GDM1 (cell line): ENCODE results near the gene FGF22.
A peak's percentile ranks its signal among the peaks of the same experiment; 100 is the strongest.
"Not testable (repeated sequence)": the region's sequence is repeated elsewhere in the genome, so short reads cannot be mapped to it uniquely, and the experiment has no call there.

Experiments
- DNase-seq: peaks from one replicate; lab custom pipeline; 2025; lab: John Stamatoyannopoulos, UW

FGF22 gene

DNA sequence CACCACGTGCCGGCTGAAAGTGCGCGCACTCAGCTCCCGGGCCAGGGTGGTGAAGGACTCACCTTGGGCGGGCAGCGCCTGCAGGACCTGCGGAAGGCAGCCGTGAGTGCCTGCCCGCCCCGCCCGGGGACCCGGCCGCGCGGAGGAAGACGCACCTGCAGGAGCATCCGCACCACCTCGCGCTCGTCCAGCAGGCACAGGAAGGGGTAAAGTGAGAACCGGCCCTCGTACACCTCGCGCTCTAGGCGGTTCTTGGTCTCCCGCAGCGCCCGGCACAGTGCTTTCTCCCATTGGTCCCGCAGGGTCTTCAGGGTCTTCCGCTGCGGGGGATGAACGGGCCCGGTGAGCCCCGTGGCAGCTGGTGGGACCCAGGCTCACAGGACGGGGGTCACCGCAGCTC lies 17.0 kb upstream of the FGF22 start:
- DNase-seq, result no peak

DNA sequence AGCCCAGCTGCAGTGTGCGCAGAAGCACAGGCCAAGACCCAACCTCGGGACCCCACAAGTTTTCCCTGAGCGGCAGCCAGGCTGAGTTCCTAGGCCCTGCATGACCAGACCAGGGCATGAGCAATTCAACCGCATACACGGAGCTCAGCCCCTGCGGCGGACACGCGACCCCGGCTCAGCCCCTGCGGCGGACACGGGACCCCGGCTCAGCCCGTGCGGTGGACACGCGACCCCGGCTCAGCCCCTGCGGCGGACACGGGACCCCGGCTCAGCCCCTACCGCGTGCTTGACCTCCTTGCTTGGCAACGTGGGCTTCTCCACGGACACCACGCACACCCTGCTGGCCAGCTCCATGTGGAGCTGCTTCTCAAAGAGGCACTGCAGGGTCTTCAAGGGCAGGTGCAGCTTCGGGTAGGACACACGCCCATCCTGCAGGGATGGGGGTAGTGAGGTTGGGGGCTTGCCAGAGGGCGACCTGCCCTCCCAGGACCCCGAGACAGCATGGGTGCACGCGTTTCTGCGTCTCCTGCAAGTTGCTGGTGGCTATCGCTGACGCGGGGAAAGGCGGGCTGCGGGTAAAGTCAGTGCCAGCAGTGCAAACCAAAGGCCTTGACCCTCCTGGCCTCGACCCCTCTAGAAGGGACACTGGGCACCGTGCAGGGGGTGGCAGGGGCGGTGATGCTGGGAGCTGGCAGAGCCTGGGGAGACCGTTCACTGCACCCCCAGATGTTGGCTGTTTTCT lies 16.3 kb upstream of the FGF22 start:
- DNase-seq, result no peak

DNA sequence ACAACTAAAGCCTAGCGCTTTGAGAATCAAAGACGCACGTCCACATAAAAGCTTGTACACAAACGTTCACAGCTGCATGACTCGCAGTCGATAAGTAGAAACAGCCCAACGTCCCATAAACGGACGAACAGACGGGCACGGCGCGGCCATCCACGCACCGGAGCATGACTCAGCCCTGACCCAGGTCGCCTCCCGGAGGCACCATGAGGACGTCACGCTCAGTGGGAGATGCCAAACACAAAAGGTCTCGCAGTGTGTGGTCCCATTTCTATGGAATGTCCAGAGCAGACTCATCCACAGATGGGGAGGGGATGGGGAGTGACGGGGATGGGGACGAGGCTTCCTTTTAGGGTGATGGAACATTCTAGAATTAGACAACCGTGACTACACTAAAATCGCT lies 15.7 kb upstream of the FGF22 start:
- no peak for DNase-seq

DNA sequence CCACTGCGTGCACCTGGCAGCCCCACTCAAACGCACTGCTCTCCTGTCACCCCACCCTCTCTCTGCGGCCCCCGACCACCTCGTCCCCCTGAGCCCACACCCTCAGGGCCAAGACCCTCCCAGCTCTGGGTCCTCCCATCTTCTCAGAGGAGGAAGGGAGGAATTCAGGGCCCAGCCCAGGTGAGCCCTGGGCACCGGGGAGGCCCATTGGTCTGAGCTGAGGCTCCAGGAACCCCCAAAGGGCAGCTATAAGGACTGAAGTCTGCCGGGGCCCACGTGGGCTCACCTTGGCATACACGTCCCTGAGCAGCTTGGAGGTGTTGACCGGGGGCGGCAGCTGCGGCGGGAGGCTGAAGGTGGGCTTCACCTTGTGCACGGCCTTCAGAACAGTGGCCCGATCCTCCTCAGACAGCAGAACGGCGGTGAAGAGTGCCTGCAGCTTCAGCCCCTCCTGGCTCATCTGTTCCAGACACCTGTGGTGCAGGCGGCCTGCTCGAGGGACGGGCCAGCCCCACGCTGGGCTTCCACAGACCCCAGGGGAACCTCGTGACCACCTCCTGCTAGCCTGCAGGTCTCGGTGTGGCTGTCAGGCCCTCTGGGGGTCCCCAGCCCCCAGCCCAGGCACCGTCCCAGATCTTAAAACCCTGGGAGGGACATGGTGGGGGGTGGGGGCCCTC lies 15.1 kb upstream of the FGF22 start:
- no peak for DNase-seq

DNA sequence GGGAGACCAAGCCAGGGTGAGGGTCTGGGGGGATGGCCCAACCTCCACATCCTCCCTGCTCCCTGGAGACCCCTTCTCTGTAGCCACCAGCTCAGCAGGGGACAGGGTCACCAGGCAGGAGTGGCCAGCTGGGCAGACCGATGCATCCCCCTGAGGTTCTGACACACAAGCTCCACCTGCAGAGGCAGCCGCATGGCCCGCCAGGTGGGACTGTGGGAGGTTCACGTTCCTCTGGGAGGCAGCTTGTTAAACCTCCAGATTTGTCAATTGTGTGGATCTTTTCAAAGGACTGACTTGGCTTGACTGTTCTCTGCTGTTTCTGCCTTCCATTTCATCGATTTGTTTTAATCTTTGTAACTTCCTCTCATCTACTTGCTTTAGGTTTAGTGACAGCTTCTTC lies 14.4 kb upstream of the FGF22 start:
- DNase-seq, result no peak

DNA sequence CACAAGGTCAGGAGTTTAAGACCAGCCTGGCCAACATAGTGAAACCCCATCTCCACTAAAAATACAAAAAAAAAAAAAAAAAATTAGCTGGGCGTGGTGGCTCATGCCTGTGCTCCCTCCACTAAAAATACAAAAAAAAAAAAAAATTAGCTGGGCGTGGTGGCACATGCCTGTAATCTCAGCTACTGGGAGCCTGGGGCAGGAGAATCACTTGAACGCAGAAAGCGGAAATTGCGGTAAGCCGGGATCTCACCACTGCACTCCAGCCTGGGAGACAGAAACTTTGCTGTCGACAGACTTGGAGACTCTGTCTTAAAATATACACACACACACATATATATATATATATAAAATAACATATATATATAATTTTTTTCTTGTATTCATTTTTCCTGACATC lies 13.1 kb upstream of the FGF22 start:
- DNase-seq, result not testable (repeated sequence)

DNA sequence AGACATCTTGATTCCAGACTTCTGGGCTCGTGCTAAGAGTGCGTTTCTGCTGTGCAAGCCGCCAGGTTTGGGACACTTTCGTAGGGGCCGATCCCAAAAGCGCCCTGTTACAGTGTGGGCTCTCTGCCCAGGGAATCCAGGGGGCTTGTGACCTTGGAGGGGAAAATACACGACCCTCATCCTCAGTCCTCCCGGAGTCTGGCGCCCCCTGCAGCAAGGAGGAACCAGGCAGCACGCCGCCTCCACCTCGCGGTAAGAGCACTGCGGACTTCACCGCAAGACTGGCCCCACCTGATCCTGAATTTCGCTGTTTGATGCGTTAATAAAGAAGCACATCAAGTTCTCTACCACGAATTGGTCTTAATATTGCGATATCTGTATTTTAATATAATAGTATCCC lies 11.5 kb upstream of the FGF22 start:
- DNase-seq, result no peak

DNA sequence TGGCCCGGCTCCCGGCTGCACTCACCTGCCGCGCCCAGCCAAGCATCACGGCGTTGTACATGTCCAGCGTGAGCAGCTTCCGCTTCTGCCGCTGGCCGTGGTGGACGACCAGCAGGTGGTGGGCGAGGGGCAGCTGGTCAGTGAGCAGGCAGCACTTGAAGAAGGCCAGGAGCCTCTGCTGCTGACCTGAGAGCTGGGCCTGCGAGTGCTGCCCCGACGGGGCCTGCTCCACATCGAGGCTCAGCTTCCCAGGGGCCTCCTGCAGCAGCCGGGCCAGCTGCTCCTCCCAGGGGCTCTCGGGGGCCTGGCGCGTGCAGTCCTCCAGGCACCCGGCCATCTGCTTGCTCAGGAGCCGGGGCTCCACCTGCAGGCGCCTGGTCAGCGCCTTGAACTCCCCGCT lies 10.2 kb upstream of the FGF22 start:
- not testable (repeated sequence) for DNase-seq

DNA sequence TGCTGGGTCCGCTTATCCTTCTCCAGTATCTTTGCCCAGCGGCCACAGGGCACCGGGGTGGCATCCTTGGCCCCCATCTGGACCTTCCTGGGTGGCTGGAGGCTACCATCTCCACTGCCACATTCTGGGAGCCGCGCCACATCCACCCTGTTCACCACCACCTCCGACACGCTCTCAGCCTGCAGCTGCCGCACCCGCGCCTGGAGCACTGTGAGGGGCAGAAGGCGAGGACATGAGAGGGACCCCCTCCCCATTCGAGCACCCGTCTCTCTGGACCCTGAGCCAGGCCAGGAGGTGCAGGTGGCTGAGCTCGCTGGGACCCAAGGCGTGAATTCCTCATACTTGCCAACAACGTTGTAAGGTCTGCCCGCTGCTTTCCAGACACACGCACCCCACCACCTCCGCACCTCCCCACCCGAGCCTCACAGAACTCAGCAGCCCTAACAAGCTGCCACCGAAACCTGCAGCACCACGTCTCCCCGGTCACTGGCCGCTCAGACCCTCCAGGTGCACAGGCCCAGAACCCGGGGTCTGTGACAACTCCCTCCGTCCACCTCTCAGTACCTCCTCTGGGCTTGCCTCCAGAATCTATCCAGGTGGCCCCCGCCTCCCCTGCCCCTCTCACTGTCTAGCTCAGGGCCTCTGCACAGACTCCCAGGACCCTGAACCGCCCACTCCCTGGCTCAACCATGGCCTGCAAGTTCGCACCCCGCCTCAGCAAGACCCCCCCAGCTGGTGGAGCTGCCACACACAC lies 9.5 kb upstream of the FGF22 start:
- no peak for DNase-seq

DNA sequence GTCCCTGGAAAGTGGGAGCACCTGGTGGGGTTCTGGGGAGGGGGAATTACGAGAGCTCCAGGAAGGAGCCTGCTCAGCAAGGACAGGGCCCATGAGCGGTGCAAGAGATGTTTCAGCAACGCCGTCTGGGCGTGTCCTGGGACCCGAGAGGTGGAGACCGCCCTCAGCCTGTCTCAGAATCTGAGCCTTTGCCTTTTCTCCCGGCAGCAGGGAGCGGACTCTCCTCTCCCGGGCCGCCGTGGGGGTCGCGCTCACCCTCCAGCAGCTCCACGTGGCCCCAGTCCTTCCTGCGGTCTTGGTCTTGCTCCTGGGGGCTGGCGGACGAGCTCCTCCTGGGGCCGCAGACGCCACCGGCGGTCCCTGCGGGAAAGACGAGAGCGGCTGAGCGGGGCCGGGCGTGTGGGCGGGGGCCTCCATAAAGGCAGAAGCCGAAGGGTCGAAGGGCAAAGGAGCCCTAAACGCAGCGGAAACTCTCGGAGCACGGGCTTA lies 7.1 kb upstream of the FGF22 start:
- no peak for DNase-seq

DNA sequence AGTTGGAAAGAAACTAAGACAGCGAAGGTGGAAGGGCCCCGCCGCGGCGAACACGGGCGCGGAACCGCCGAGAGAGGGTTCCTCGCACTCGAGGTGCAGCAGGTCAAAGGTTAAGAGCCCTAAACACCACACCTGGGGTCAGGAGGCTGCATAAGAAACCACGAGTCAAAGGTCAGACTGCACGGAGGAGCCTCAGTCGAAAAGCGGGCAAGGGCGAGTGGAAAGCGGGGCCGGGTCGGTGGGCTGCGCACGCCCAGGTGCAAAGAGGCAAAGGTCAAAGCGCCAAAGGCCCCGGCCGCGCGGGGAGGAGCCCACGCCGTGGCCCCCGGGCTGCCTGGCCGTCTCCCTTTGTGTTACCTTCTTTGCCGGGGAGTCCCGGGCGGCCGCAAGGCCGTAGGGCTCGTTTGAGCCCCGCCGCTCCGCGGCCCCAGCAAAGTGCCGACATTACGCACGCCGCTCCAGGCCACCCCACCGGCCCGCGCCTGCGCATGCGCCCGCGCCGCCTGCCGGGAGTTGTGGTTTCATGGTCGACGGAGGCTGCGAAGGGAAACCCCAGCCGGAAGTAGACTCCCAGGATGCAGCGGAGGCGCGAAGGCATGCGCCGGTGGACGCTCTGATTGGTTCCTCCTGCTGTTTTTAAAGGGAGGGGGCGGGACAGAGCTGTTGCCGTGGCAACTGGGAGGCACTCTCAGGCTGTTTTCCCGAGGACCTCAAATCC lies 6.5 kb upstream of the FGF22 start, which contains the start of gene POLRMT:
Gene POLRMT (minus strand): TSS at position 470 of the 718 bp plus-strand sequence. CDS start 25 bp downstream, at position 445.
- DNase-seq, result peak; percentile 94

DNA sequence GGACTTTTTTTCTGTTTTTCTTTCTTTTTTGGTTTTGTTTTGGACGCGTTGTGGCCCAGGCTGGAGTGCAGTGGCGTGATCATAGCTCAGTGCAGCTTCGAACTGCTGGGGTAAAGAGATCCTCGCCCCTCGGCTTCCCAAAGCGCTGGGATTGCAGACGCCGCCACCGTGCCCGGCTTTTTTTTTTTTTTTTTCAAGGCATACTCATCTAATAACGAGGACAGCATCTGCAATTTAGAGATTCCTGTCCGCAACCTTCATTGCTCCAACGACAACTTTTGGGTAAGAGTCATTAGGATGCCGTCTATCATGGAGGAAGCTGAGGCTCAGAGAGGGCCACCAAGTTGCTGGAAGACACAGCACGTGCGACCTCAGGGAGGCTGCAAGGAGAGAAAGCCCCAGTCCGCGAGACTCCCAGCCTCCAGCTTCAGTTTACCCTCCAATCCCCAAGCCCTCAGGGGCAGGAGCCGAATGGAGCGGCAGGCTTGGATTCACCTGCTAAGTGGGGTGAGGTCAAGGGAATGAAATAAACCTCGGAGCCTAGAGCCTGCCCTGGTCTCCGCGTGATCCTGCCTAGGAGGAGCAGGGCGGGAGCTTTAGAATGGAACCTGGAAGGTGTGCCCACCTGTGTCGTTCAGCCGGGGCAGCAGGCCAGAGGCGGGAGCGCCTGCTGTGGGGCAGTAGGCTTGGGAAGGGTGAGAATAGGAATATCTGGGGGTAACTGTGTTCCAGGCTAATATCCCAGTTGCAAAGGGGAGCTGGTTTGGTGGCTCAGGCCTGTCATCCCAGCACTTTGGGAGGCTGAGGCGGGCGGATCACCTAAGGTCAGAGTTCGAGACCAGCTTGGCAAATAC lies 5.7 kb upstream of the FGF22 start:
- DNase-seq, result no peak

DNA sequence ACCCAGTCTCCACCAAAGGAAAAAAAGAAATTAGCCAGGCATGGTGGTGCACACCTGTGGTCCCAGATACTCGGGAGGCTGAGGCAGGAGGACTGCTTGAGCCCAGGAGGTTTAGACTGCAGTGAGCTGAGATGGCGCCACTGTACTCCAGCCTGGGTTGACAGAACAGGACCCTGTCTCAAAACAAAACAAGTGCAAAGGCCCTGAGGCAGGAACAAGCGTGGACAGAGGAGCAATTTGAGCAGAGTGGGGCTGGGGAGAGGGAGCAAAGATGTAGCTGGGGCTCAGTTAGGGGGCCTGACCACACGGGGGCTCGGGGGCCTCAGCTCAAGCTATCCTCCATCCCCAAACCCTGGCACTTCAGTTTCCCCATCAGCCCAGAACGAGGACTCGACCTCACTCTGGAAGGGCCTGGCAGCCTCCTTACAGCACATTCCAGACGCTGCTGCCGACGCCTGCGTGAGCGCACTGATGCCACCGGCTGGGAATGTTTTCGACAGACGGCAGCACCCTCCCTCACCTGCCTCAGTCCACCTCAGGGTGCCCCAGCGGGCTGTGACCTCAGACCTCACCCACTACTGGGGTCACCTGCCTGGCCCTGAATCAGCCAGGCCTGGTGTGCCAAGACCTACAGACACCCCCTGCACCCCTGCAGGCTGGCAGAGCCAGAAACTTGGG lies 4.6 kb upstream of the FGF22 start:
- DNase-seq, result no peak

DNA sequence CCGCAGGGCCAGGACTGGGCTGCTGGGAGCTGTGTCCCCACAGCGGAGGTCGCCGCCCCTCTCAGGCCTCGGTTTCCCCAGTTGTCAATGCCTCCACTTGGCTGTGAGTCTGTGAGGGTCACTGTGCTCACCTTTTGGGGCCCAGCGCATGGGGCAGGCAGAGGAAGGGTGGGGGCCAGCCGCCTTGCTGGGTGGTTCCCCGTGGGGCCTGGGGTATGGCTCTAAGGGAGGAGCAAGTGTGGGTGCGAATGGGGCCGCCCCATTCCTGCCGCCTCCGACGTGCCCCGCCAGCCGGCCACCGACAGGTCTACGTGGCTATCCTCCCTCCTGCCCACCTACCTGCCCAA lies 800 bp upstream of the FGF22 start:
- DNase-seq, result no peak

DNA sequence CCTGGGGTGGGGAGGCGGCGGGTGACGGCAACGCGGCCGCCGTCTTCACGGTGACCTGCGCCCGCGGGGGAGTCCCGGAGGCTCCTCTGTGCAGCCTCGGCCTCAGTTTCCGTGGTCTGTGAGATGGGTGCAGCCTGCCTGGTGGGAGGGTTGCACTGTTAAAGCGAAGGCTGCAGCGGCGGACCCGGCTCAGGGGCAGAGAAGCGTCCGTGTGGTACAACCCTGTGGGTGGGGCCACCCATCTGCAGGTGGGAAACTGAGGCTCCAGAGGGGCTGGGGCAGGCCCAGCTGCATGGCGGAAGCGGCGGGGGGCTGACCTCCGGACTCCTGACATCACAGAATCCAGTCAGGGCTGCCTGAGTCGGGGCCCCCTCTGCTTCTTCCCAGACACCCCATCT lies 481 bp downstream of the FGF22 start:
- no peak for DNase-seq

DNA sequence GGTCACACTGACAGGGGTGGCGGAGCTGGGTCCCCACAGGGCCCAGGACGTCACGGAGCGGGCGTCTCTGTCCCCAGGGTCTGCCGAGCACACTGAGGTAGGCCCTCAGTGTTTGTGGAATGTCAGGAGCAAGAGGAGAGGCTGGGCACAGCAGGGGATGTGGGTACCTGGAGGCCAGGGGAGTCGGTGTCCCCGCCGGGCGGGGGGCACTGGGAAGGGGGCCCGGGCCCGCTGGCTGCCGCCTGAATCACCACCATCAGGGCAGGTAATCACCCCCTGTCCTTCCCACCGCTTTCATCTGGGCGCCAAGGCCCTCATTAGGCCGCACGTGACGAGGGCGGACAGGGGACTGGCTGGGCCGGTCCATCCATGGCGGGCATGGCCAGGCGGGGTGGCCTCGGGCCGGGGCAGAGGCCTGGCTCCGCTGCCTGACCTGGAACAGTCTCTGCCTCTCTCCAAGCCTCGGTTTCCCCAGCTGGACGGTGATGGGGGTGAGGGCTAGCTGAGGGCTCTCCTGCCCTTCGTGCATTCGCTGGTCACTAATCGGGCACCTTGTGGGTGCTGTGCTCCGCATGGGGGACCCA lies 1.0 kb downstream of the FGF22 start:
- no peak for DNase-seq

DNA sequence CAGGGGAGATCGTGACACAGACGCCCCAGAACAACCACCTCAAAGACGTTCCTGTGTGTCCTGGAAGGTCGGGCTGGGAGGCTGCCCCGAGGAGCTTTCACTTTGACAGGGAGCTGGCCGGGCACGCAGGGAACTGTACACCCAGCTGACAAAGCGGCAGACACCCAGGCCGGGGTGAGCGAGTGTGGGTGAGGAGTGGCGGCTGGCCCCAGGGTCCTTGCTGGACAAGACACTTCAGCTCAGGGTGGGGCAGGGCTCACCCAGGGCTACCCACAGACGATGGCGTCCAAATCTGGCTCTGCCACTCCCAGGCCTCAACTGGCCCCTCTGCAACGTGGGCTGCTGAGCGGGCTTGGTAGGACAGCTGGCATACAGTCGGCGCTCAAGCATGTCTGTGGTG lies 2.0 kb downstream of the FGF22 start:
- no peak for DNase-seq

DNA sequence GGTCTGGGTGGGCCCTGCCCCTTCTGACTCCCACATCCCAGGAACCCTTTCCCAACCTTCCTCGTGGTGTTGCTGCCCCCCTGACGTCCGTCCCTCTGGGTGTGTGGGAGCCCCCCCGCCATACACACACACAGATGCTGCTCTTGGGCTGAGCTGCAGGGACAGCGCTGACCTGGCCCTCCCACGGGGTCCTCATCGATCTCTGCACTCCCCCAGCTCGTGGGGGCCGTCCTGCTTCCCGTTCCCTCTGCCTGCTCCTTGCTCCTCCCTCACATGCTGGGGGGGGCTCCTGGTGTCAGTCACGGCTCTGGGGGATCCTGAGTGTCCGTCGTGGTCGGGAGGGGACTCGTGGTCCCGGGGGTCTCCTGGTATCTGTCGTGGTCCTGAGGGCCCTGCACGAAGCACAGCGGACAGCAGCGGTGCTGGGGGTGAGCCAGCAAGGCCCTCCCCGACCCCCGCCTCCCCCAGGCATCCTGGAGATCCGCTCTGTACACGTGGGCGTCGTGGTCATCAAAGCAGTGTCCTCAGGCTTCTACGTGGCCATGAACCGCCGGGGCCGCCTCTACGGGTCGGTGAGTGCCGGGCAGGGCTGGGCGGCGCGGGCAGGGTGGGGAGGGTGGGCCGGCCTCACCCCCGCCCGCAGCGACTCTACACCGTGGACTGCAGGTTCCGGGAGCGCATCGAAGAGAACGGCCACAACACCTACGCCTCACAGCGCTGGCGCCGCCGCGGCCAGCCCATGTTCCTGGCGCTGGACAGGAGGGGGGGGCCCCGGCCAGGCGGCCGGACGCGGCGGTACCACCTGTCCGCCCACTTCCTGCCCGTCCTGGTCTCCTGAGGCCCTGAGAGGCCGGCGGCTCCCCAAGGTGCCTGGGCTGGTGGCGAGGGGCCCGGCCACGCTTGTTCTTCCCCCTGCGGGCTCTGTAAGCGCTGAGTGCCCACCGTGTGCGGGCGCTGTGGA lies 3.4 kb downstream of the FGF22 start:
- no peak for DNase-seq

DNA sequence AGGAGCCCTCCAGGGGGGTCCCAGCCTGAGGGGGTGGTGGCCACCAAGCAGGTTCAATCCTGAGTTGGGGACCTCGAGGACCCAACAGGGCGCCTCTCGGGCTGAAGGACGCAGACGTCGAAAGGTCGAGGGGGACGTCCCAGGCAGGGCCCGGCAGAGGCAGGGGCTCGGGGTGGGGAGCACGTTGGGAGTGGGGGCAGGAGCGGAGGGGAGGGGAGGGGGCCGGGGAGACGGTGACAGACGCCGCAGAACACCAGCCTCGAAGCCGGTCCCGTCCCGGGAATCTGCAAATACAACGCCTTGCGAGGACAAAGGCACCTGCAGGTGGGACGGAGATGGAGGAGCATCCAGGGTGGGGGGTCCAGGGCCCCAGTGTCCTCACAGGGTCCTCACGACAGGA lies 4.1 kb downstream of the FGF22 start:
- DNase-seq, result no peak
